Smooth muscle cell (in vitro differentiated cells): ENCODE data around the gene BPIFB1. TPM values are rescaled to one million over a fixed set of nuclear protein-coding genes. Genes with fewer than 3 reads are reported as not detected.

Source experiments
- DNase-seq: peaks from one replicate; lab custom pipeline; 2025; ENCODE audit not compliant: unreplicated experiment; lab: John Stamatoyannopoulos, UW
- H2AFZ ChIP-seq: fragments of 200-600 bp; sonication (generic); 2 replicates; pipeline ENCODE4 v1.6.0; 2016; ENCODE audit warnings: antibody characterized with exemption, low read depth, mild to moderate bottlenecking
- H3F3A ChIP-seq: fragments of 200-600 bp; sonication (generic); 2 replicates; pipeline ENCODE4 v1.6.0; 2017; ENCODE audit warnings: antibody characterized with exemption, low read depth
- H3K27ac ChIP-seq: fragments of 200-600 bp; sonication (generic); 2 replicates; pipeline ENCODE4 v1.5.1; 2016; ENCODE audit warnings: low read depth, mild to moderate bottlenecking
- H3K27me3 ChIP-seq: fragments of 200-600 bp; sonication (generic); 2 replicates; pipeline ENCODE4 v1.6.1; 2016; ENCODE audit warnings: low read depth, mild to moderate bottlenecking
- H3K36me3 ChIP-seq: fragments of 200-600 bp; sonication (generic); 2 replicates; pipeline ENCODE4 v1.5.1; 2016; ENCODE audit warnings: low read depth
- H3K4me1 ChIP-seq: fragments of 200-600 bp; sonication (generic); 2 replicates; pipeline ENCODE4 v1.5.1; 2016; ENCODE audit warnings: low read depth
- H3K4me2 ChIP-seq: fragments of 200-600 bp; sonication (generic); 2 replicates; pipeline ENCODE4 v1.6.0; 2016; ENCODE audit warnings: mild to moderate bottlenecking
- H3K4me3 ChIP-seq: fragments of 200-600 bp; sonication (generic); 2 replicates; pipeline ENCODE4 v1.5.1; 2016; ENCODE audit warnings: mild to moderate bottlenecking
- H3K79me2 ChIP-seq: fragments of 200-600 bp; sonication (generic); 2 replicates; pipeline ENCODE4 v1.6.0; 2016; ENCODE audit warnings: low read depth, mild to moderate bottlenecking
- H3K9ac ChIP-seq: fragments of 200-600 bp; sonication (generic); 2 replicates; pipeline ENCODE4 v1.6.0; 2016; ENCODE audit warnings: low read depth
- H3K9me3 ChIP-seq: fragments of 200-600 bp; sonication (generic); replicated peaks from 2 replicates; pipeline ENCODE4 v1.5.1; 2016; ENCODE audit warnings: low read depth
- H4K20me1 ChIP-seq: fragments of 200-600 bp; sonication (generic); 2 replicates; pipeline ENCODE4 v1.6.0; 2016; ENCODE audit warnings: low read depth
- CTCF ChIP-seq: fragments of 200-600 bp; sonication (generic); IDR thresholded peaks from 2 replicates; pipeline ENCODE4 v1.5.1; 2017; ENCODE audit warnings: borderline replicate concordance, mild to moderate bottlenecking, antibody characterized with exemption; ENCODE audit not compliant: insufficient read depth, poor library complexity, severe bottlenecking
- WGBS: methylation state at CpG from one replicate; pipeline ENCODE4 v1.1.7; 2016; ENCODE audit warnings: low lambda C conversion rate; 5-methylcytosine and 5-hydroxymethylcytosine counted together
- polyA plus RNA-seq: library from polyadenylated mRNA; unstranded; fragments of >200 nt; fragmentation: Nextera tagmentation; extraction: Ambion mirVana; gene quantifications from 2 replicates; pipeline ENCODE4 v1.2.1, GENCODE V29; 2016
- total RNA-seq: library from RNA; depleted of rRNA; stranded (reverse); fragments of >200 nt; gene quantifications from 2 replicates; pipeline ENCODE4 v1.2.3, GENCODE V29; 2014

The BPIFB1 gene
- total and polyA plus RNA-seq, 2 experiments from 2014 or later: not detected

- H3K79me2 ChIP-seq: no peaks in the 10 kb centered on the region
- H3F3A ChIP-seq: no peaks in the 10 kb centered on the region
- no peak overlapping the region for H3K4me3 ChIP-seq
- WGBS: 90% methylated on average over 6 of the region's 6 CpGs
- H3K36me3 ChIP-seq: no peaks in the 10 kb centered on the region
- no peak overlapping the region for H3K4me2 ChIP-seq
- H3K9me3 ChIP-seq: no peaks in the 10 kb centered on the region
- H4K20me1 ChIP-seq: no peaks in the 10 kb centered on the region
- H2AFZ ChIP-seq: no peak overlapping the region
- H3K9ac ChIP-seq: no peak overlapping the region
- no peak overlapping the region for H3K27ac ChIP-seq
- DNase-seq: no peak
- TF ChIP-seq CTCF: no peak
- H3K4me1 ChIP-seq: no peaks in the 10 kb centered on the region
- peaks cover 17% of the 10 kb centered on the region for H3K27me3 ChIP-seq
Observed at GRCh38 chr20:33279261-33279910, 3.6 kb upstream of the BPIFB1 start.

- no peak overlapping the region for H3K4me3 ChIP-seq
- DNase-seq: no peak
- no peaks in the 10 kb centered on the region for H3K36me3 ChIP-seq
- no peak overlapping the region for H3K4me2 ChIP-seq
- no peaks in the 10 kb centered on the region for H3K9me3 ChIP-seq
- H3K9ac ChIP-seq: no peak overlapping the region
- H4K20me1 ChIP-seq: no peaks in the 10 kb centered on the region
- H3K27ac ChIP-seq: no peak overlapping the region
- no peaks in the 10 kb centered on the region for H3F3A ChIP-seq
- no peaks in the 10 kb centered on the region for H3K4me1 ChIP-seq
- no peaks in the 10 kb centered on the region for H3K79me2 ChIP-seq
- H3K27me3 ChIP-seq: peaks cover 15% of the 10 kb centered on the region
- no peak for TF ChIP-seq CTCF
- H2AFZ ChIP-seq: no peak overlapping the region
- 83% methylated on average over 9 of the region's 9 CpGs for WGBS
Observed at GRCh38 chr20:33280000-33280680, 2.9 kb upstream of the BPIFB1 start.

- H3F3A ChIP-seq: no peaks in the 10 kb centered on the region
- H3K27me3 ChIP-seq: peaks cover 15% of the 10 kb centered on the region
- no peak overlapping the region for H2AFZ ChIP-seq
- no peak for DNase-seq
- no peaks in the 10 kb centered on the region for H3K36me3 ChIP-seq
- no peak for TF ChIP-seq CTCF
- no peaks in the 10 kb centered on the region for H3K79me2 ChIP-seq
- H4K20me1 ChIP-seq: no peaks in the 10 kb centered on the region
- no peak overlapping the region for H3K27ac ChIP-seq
- H3K4me2 ChIP-seq: no peak overlapping the region
- H3K9ac ChIP-seq: no peak overlapping the region
- 96% methylated on average over 7 of the region's 7 CpGs for WGBS
- H3K4me3 ChIP-seq: no peak overlapping the region
- no peaks in the 10 kb centered on the region for H3K9me3 ChIP-seq
- H3K4me1 ChIP-seq: no peaks in the 10 kb centered on the region
Observed at GRCh38 chr20:33280775-33281174, 2.2 kb upstream of the BPIFB1 start.
